IPS-20b (cell line): ENCODE results near the gene C8A.

ENCODE experiments used
- H3K27ac ChIP-seq: one replicate; pipeline ENCODE4 v1.5.1; 2013; ENCODE audit warnings: low read length
- H3K27me3 ChIP-seq: 2 replicates; pipeline ENCODE4 v1.6.1; 2013; ENCODE audit warnings: mild to moderate bottlenecking, low read length, inconsistent platforms; ENCODE audit not compliant: insufficient read depth
- H3K36me3 ChIP-seq: 2 replicates; pipeline ENCODE4 v1.6.1; 2013; ENCODE audit warnings: low read depth, mild to moderate bottlenecking, inconsistent platforms, low read length, moderate library complexity; ENCODE audit not compliant: insufficient read depth
- H3K4me1 ChIP-seq: 2 replicates; pipeline ENCODE4 v1.6.1; 2013; ENCODE audit warnings: mild to moderate bottlenecking, control low read depth, inconsistent platforms, low read length, moderate library complexity; ENCODE audit not compliant: insufficient read depth
- H3K4me3 ChIP-seq: 2 replicates; pipeline ENCODE4 v1.5.1; 2013; ENCODE audit warnings: mild to moderate bottlenecking, low read length, inconsistent platforms
- H3K9ac ChIP-seq: 2 replicates; pipeline ENCODE4 v1.6.1; 2013; ENCODE audit warnings: low read depth, mild to moderate bottlenecking, inconsistent platforms, low read length, moderate library complexity
- H3K9me3 ChIP-seq: 2 replicates; pipeline ENCODE4 v1.6.1; 2013; ENCODE audit warnings: mild to moderate bottlenecking, low read depth, low read length, inconsistent platforms; ENCODE audit not compliant: insufficient read depth

Gene C8A

GRCh38 chr1:56824271-56824670, 30.3 kb upstream of the C8A start:
- no peaks in the 10 kb centered on the region for H3K36me3 ChIP-seq
- 0 out of 2 replicates have a peak, but pooled peaks cover 3% of the 10 kb centered on the region for H3K4me1 ChIP-seq
- H3K9me3 ChIP-seq: no peaks in the 10 kb centered on the region
- no peak overlapping the region for H3K27ac ChIP-seq
- no peak overlapping the region for H3K9ac ChIP-seq
- H3K4me3 ChIP-seq: no peak overlapping the region
- 0 out of 2 replicates have a peak, but pooled peaks cover 5% of the 10 kb centered on the region for H3K27me3 ChIP-seq

- 0 out of 2 replicates have a peak, but pooled peaks cover 5% of the 10 kb centered on the region for H3K27me3 ChIP-seq
- H3K9ac ChIP-seq: no peak overlapping the region
- H3K9me3 ChIP-seq: no peaks in the 10 kb centered on the region
Measured at GRCh38 chr1:56824938-56825337, 29.7 kb upstream of the C8A start.

GRCh38 chr1:56825436-56825835, 29.2 kb upstream of the C8A start:
- Histone ChIP-seq H3K4me1 (no peaks in the 10 kb centered on the region), H3K4me3 (no peak overlapping the region), H3K27me3 (0 out of 2 replicates have a peak, but pooled peaks cover 5% of the 10 kb centered on the region), H3K9me3 (no peaks in the 10 kb centered on the region), H3K27ac (no peak overlapping the region), H3K9ac (no peak overlapping the region), H3K36me3 (no peaks in the 10 kb centered on the region)

More at GRCh38 chr1:56824938-56825337, 29.7 kb upstream of the C8A start:
- no peak overlapping the region for H3K4me3 ChIP-seq
- H3K36me3 ChIP-seq: no peaks in the 10 kb centered on the region
- H3K27ac ChIP-seq: no peak overlapping the region
- no peaks in the 10 kb centered on the region for H3K4me1 ChIP-seq

- H3K36me3 ChIP-seq: no peaks in the 10 kb centered on the region
- no peaks in the 10 kb centered on the region for H3K27me3 ChIP-seq
- H3K9ac ChIP-seq: no peak overlapping the region
- no peaks in the 10 kb centered on the region for H3K9me3 ChIP-seq
- H3K4me1 ChIP-seq: no peaks in the 10 kb centered on the region
- H3K27ac ChIP-seq: no peak overlapping the region
- no peak overlapping the region for H3K4me3 ChIP-seq
Measured at GRCh38 chr1:56827711-56828110, 26.9 kb upstream of the C8A start.

GRCh38 chr1:56830052-56830451, 24.5 kb upstream of the C8A start:
- H3K4me1 ChIP-seq: no peaks in the 10 kb centered on the region
- H3K9ac ChIP-seq: no peak overlapping the region
- no peak overlapping the region for H3K4me3 ChIP-seq
- H3K27me3 ChIP-seq: no peaks in the 10 kb centered on the region
- H3K27ac ChIP-seq: no peak overlapping the region
- H3K9me3 ChIP-seq: no peaks in the 10 kb centered on the region
- no peaks in the 10 kb centered on the region for H3K36me3 ChIP-seq

GRCh38 chr1:56831871-56832693, 22.5 kb upstream of the C8A start:
- Histone ChIP-seq H3K4me1 (no peaks in the 10 kb centered on the region), H3K9me3 (no peaks in the 10 kb centered on the region), H3K4me3 (no peak overlapping the region), H3K9ac (no peak overlapping the region), H3K27ac (no peak overlapping the region), H3K27me3 (no peaks in the 10 kb centered on the region), H3K36me3 (no peaks in the 10 kb centered on the region)

GRCh38 chr1:56833088-56833487, 21.5 kb upstream of the C8A start:
- Histone ChIP-seq H3K4me3 (no peak overlapping the region), H3K4me1 (no peaks in the 10 kb centered on the region), H3K27ac (no peak overlapping the region), H3K9me3 (no peaks in the 10 kb centered on the region; the same call in 1 of the 2 replicates), H3K36me3 (no peaks in the 10 kb centered on the region), H3K27me3 (no peaks in the 10 kb centered on the region), H3K9ac (no peak overlapping the region)

- H3K36me3 ChIP-seq: no peaks in the 10 kb centered on the region
Measured at GRCh38 chr1:56834137-56834900, 20.3 kb upstream of the C8A start.

GRCh38 chr1:56835657-56836056, 18.9 kb upstream of the C8A start:
- H3K27me3 ChIP-seq: no peaks in the 10 kb centered on the region

More at GRCh38 chr1:56834137-56834900, 20.3 kb upstream of the C8A start:
- Histone ChIP-seq H3K27me3 (no peaks in the 10 kb centered on the region), H3K4me1 (no peaks in the 10 kb centered on the region), H3K9ac (no peak overlapping the region), H3K4me3 (no peak overlapping the region), H3K9me3 (no peaks in the 10 kb centered on the region; the same call in 1 of the 2 replicates), H3K27ac (no peak overlapping the region)

GRCh38 chr1:56836359-56836758, 18.2 kb upstream of the C8A start:
- H3K27me3 ChIP-seq: no peaks in the 10 kb centered on the region
- H3K4me3 ChIP-seq: no peak overlapping the region
- no peak overlapping the region for H3K27ac ChIP-seq

More at GRCh38 chr1:56835657-56836056, 18.9 kb upstream of the C8A start:
- H3K36me3 ChIP-seq: no peaks in the 10 kb centered on the region
- H3K27ac ChIP-seq: no peak overlapping the region
- H3K4me1 ChIP-seq: no peaks in the 10 kb centered on the region
- no peaks in the 10 kb centered on the region; the same call in 1 of the 2 replicates for H3K9me3 ChIP-seq
- H3K9ac ChIP-seq: no peak overlapping the region
- no peak overlapping the region for H3K4me3 ChIP-seq

GRCh38 chr1:56837244-56837939, 17.2 kb upstream of the C8A start:
- no peaks in the 10 kb centered on the region for H3K4me1 ChIP-seq
- H3K4me3 ChIP-seq: no peak overlapping the region
- no peaks in the 10 kb centered on the region; the same call in 1 of the 2 replicates for H3K9me3 ChIP-seq
- H3K9ac ChIP-seq: no peak overlapping the region
- no peaks in the 10 kb centered on the region for H3K27me3 ChIP-seq
- H3K36me3 ChIP-seq: no peaks in the 10 kb centered on the region
- H3K27ac ChIP-seq: no peak overlapping the region

More at GRCh38 chr1:56836359-56836758, 18.2 kb upstream of the C8A start:
- Histone ChIP-seq H3K9me3 (no peaks in the 10 kb centered on the region; the same call in 1 of the 2 replicates), H3K9ac (no peak overlapping the region), H3K4me1 (no peaks in the 10 kb centered on the region), H3K36me3 (no peaks in the 10 kb centered on the region)
